Tibial nerve (tissue), 4 donors: ENCODE data around the gene NT5C1B. TPM values are rescaled to one million over a fixed set of nuclear protein-coding genes. Genes with fewer than 3 reads are reported as not detected.

ENCODE experiments used
- DNase-seq, 2 donors: peaks; one replicate each; pipeline ENCODE4 v3.0.0-alpha.2; 2019; ENCODE audit warnings: low spot score in 2 of 2
- H3K27ac ChIP-seq, 4 donors: fragments of 200-600 bp; sonication (generic) in 3 of 4; one replicate each; pipeline ENCODE4 v1.5.1; 2017 to 2019; ENCODE audit warnings: mild to moderate bottlenecking in 1 of 4
- H3K27me3 ChIP-seq, 2 donors: fragments of 200-600 bp; sonication (generic) in 1 of 2; one replicate each; pipeline versions ENCODE4 v1.5.1 to v1.6.0; 2017 to 2019
- H3K36me3 ChIP-seq, 3 donors: fragments of 200-600 bp; sonication (generic); one replicate each; pipeline ENCODE4 v1.5.1; 2018 to 2019
- H3K4me1 ChIP-seq, 4 donors: fragments of 200-600 bp; sonication (generic) in 3 of 4; one replicate each; pipeline ENCODE4 v1.5.1; 2017 to 2019
- H3K4me3 ChIP-seq, 4 donors: fragments of 200-600 bp; sonication (generic) in 3 of 4; one replicate each; pipeline ENCODE4 v1.5.1; 2017 to 2019; ENCODE audit warnings: mild to moderate bottlenecking in 1 of 4, moderate library complexity in 1 of 4
- H3K9me3 ChIP-seq, 4 donors: fragments of 200-600 bp; sonication (generic) in 3 of 4; one replicate each; pipeline ENCODE4 v1.5.1; 2017 to 2019
- CTCF ChIP-seq, 5 experiments: fragments of 200-600 bp in 3 of 5; fragments of 450-650 bp in 2 of 5; sonication (generic) in 3 of 5; IDR thresholded peaks; one replicate each; pipeline ENCODE4 v1.5.1; 2016 to 2019; ENCODE audit warnings: antibody characterized with exemption in 5 of 5, mild to moderate bottlenecking in 3 of 5, moderate library complexity in 2 of 5
- EP300 ChIP-seq, 2 donors: sonication (generic); formaldehyde crosslinking; IDR thresholded peaks; one replicate each; pipeline ENCODE4 v1.6.1; 2017; ENCODE audit warnings: antibody characterized with exemption in 2 of 2, mild to moderate bottlenecking in 1 of 2
- POLR2A ChIP-seq, 2 donors: fragments of 450-650 bp; IDR thresholded peaks; one replicate each; pipeline ENCODE4 v1.6.1; 2017; ENCODE audit warnings: antibody characterized with exemption in 2 of 2, mild to moderate bottlenecking in 2 of 2, moderate library complexity in 2 of 2
- WGBS, 2 donors: methylation state at CpG; one replicate each; pipeline ENCODE4 v1.1.5; 2018; 5-methylcytosine and 5-hydroxymethylcytosine counted together
- total RNA-seq, 4 donors: library from RNA; depleted of rRNA; stranded (reverse); fragments of >200 nt; gene quantifications; one replicate each; pipeline ENCODE4 v1.1.0, GENCODE V29; 2016

NT5C1B gene
- total RNA-seq, 4 donors from 2014 or later = not detected

GRCh38 chr2:18600255-18600613 lies 10.9 kb upstream of the NT5C1B start:
- TF ChIP-seq CTCF (IDR thresholded peaks at IDR 0.05) = no peak
- no peak for TF ChIP-seq POLR2A (IDR thresholded peaks at IDR 0.05)
- no peak for TF ChIP-seq EP300 (IDR thresholded peaks at IDR 0.05)
- 86 to 90% methylated on average over 2 of the region's 2 CpGs for WGBS, 2 donors

GRCh38 chr2:18599509-18600254 lies 10.3 kb upstream of the NT5C1B start:
- H3K27me3 ChIP-seq = no peaks in the 10 kb centered on the region
- peaks cover 0 to 26% (median 0%) of the 10 kb centered on the region in 4 donors for H3K4me1 ChIP-seq
- H3K4me3 ChIP-seq = no peak overlapping the region
- DNase-seq = no peak
- no peaks in the 10 kb centered on the region for H3K36me3 ChIP-seq
- H3K27ac ChIP-seq = no peak overlapping the region
- WGBS, 2 donors = 43 to 59% methylated on average over 2 of the region's 2 CpGs
- no peaks in the 10 kb centered on the region for H3K9me3 ChIP-seq
- TF ChIP-seq EP300 (IDR thresholded peaks at IDR 0.05) (no peak), POLR2A (IDR thresholded peaks at IDR 0.05) (no peak), CTCF (IDR thresholded peaks at IDR 0.05) (no peak)

More at GRCh38 chr2:18600255-18600613, 10.9 kb upstream of the NT5C1B start:
- H3K27me3 ChIP-seq = no peaks in the 10 kb centered on the region
- DNase-seq = no peak
- no peaks in the 10 kb centered on the region for H3K36me3 ChIP-seq
- no peaks in the 10 kb centered on the region for H3K9me3 ChIP-seq
- H3K4me3 ChIP-seq = no peak overlapping the region
- peaks cover 0 to 31% (median 0%) of the 10 kb centered on the region in 4 donors for H3K4me1 ChIP-seq
- no peak overlapping the region for H3K27ac ChIP-seq

DNA sequence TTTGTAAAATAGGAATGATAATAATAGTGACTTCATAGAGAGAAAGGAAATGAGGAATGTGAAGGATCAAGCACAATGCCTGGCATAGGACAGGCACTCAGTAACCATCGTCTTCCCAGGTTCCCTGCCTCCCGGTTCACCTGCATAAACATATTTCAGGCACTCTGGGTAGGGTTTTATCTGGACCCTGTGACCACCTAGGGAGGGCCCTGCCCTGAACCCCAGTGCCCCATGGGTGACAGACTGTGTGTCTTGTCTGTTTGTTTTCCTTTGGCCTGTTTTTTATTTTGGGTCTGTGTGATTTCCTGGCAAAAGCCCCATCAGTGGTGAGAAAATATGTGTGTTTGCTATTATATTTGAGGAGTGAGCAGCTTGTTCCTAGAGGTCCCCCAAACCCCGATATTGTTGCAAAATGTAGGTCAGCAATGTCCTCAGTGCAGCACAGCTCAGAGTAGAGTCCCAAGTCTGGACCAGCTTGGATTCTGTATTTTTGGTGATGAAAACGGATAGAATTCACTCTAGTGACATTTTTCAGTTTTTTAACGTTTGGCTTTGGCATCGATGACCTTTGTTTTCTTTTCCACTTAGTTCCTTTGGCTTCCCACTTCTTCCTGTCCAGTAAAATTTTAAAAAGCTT lies 9.6 kb upstream of the NT5C1B start:
- H3K4me3 ChIP-seq = no peak overlapping the region
- H3K27ac ChIP-seq = peak overlapping the region in 1 of 4 donors; percentile 12

GRCh38 chr2:18597618-18598017 lies 8.2 kb upstream of the NT5C1B start:
- 65 to 69% methylated on average over 5 of the region's 5 CpGs for WGBS, 2 donors
- no peak overlapping the region for H3K27ac ChIP-seq
- no peaks in the 10 kb centered on the region for H3K36me3 ChIP-seq
- DNase-seq = no peak
- no peak overlapping the region for H3K4me3 ChIP-seq
- no peaks in the 10 kb centered on the region for H3K27me3 ChIP-seq
- H3K9me3 ChIP-seq = no peaks in the 10 kb centered on the region
- TF ChIP-seq EP300 (IDR thresholded peaks at IDR 0.05) = no peak
- no peak for TF ChIP-seq POLR2A (IDR thresholded peaks at IDR 0.05)
- H3K4me1 ChIP-seq = peaks cover 0 to 13% (median 0%) of the 10 kb centered on the region in 4 donors

More for the DNA sequence above, 9.6 kb upstream of the NT5C1B start:
- TF ChIP-seq CTCF (IDR thresholded peaks at IDR 0.05) (no peak), POLR2A (IDR thresholded peaks at IDR 0.05) (no peak), EP300 (IDR thresholded peaks at IDR 0.05) (no peak)
- no peak for DNase-seq
- 52 to 53% methylated on average over 6 of the region's 6 CpGs for WGBS, 2 donors
- Histone ChIP-seq H3K9me3 (no peaks in the 10 kb centered on the region), H3K27me3 (no peaks in the 10 kb centered on the region), H3K4me1 (peaks cover 0 to 19% (median 0%) of the 10 kb centered on the region in 4 donors), H3K36me3 (no peaks in the 10 kb centered on the region)

- TF ChIP-seq CTCF (IDR thresholded peaks at IDR 0.05) (no peak), POLR2A (IDR thresholded peaks at IDR 0.05) (no peak), EP300 (IDR thresholded peaks at IDR 0.05) (no peak)
- H3K9me3 ChIP-seq = no peaks in the 10 kb centered on the region
- no peaks in the 10 kb centered on the region for H3K27me3 ChIP-seq
- DNase-seq = no peak
- no peak overlapping the region for H3K27ac ChIP-seq
- peaks cover 0 to 13% (median 0%) of the 10 kb centered on the region in 4 donors for H3K4me1 ChIP-seq
- H3K4me3 ChIP-seq = no peak overlapping the region
- 83 to 86% methylated on average over 3 of the region's 3 CpGs for WGBS, 2 donors
- H3K36me3 ChIP-seq = no peaks in the 10 kb centered on the region
Observed at GRCh38 chr2:18596993-18597392, 7.6 kb upstream of the NT5C1B start.
